ENCODE data around the gene CDHR4.
"Not testable (repeated sequence)": the region's sequence is repeated elsewhere in the genome, so short reads cannot be mapped to it uniquely, and the experiment has no call there.

CDHR4 gene

DNA sequence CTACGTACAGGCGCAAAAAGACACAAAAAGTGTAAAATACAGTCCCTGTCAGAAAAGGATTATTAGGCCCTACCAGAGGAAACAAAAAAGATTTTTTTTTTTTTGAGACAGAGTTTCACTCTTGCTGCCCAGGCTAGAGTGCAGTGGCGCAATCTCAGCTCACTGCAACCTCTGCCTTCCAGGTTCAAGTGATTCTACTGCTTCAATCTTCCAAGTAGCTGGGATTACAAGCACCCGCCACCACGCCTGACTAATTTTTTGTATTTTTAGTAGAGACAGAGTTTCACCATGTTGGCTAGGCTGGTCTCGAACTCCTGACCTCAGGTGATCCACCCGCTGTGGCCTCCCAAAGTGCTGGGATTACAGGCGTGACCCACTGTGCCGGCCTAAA, 18.7 kb downstream of the CDHR4 start:
- not testable (repeated sequence) for DNase-seq (ENCODE audit: low read depth in 3 of 3)

DNA sequence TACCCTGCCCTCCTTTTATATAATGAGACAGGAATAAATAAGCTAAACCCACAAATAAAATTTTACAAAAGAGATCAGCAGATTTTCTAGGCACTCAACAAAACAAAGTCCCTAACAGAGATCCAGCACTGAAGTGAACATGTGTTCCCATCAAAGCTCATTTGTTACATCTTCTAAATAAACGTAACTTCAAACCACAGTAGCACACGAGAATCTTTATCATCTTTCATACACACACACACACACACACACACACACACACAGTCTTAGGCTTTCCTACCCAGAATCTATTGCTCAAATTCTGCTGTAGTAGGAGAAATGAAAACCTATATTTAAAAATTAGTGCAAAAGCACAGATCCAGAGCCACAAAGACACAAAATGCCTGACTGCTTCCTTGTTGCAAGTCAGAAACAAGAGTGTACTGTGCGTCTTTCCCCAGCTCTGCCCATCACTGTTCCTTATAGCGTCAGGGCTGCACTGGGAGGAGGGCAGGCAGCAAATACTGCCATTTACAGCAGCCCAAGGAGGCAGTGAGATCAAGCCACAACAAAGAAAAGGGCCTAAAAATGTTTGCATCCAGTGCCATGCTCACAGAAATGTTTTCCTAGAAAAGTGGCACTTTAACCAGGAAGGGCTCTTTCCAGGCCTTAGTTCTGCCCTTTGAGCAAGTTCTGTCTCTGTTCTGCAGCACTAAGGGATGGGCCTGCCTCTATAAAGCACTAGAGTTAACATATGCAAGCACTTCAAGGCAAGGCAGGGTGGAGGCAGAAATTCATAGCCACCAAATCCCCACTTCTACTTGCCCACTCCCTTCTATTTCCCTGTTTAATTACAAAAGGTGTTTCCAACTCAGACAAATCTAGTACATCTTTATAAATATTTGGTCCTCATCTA, 19.3 kb downstream of the CDHR4 start:
- no peak for DNase-seq (ENCODE audit: low read depth in 3 of 3)

DNA sequence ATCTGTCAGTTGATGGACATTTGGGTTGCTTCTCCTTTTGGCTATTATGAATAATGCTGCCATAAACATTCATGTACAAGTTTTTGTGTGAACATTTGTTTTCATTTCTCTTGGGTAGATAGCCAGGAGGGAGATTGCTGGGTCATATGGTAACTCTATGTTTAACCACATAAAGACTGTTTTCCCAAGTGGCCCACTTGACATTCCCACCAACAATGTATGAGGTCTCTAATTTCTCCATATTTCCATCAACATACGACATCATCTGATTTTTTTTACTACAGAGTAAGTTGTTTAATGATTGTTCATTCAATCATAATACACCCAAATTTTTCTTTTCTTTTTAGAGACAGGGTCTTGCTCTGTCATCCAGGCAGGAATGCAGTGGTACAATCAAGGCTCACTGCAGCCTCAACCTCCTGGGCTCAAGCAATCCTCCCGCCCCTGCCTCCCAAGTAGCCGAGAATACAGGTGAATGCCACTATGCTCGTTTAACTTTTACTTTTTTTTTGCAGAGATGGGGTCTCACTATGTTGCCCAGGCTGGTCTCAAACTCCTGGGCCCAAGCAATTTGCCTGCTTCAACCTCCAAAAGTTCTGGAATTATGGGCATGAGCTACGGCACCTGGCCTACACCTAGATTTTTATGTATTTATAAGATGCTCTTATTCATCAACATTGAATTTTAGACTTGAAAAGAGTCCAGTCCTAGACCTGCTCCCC, 20.2 kb downstream of the CDHR4 start:
- no peak for DNase-seq (ENCODE audit: low read depth in 3 of 3)

DNA sequence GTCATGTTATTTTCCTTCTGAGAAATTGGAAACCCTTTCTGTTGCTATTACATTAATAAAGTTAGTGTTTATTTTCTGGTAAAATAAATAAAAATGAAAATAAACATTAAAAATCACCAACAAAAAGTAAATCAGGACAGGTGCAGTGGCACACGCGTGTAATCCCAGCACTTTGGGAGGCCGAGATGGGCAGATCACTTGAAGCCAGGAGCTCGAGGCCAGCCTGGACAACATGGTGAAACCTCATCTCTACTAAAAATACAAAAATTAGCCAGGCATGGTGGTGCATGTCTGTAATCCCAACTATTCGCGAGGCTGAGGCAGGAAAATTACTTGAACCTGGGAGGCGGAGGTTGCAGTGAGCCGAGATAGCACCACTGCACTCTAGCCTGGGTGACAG, 23.6 kb downstream of the CDHR4 start:
- not testable (repeated sequence) for DNase-seq (ENCODE audit: low read depth in 3 of 3)

DNA sequence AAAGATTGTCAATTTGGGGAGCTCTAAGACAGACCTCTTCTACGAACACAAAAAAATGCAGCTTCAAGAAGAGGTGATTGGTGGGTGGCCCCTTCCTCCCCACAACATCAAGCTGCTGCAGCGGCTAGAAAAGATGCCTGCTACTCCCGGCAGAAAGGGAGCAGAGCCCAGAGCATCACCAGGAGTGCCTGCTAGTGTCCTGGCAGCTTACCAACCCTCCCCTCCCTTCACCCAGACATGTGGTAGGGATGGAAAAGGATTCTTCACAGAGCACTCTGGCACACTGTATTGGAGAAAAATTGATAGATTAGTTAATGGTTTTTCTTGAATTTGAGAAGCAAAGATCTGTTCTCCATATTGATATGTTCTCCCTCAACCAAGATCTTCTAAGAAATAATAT, 24.1 kb downstream of the CDHR4 start:
- DNase-seq (ENCODE audit: low read depth in 3 of 3) = no peak

DNA sequence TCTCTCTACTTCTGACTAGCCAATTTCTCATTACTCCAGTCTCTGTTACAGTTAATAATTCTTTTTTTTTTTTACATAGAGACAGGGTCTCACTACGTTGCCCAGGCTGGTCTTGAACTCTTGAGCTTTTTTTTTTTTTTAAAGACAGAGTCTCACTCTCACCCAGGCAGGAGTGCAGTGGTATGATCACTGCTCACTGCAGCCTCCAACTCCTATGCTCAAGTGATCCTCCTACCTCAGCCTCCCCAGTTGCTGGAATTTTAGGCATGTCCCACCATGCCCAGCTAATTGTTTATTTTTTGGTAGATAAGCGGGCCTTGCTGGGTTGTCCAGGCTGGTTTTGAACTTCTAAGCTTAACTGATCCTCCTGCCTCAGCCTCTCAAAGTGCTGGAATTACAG, 27.0 kb downstream of the CDHR4 start:
- DNase-seq (ENCODE audit: low read depth in 3 of 3) = no peak

DNA sequence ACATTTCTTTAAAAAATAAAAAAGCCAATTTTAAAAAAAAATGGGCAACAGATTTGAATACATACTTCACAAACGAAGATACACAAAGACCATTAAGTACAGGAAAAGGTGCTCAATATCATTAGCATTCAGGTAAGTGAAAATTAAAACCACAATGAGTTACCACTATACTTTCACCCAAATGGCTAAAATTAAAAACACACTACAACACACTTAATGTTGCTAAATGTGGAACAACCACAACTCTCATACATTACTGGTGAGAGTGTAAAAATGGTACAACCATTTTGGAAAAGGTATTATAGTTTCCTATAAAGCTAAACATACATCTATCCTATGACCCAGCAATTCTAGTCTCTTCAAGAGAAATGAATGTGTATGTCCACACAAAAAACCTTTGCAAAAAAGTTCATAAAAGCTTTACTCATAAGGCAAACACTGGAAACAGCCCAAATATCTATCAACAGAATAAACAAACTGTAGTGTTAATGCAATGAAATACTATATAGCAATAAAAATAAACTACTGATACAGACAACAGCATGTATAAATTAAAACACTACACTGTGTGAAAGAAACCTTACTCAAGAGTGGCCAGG, 28.2 kb downstream of the CDHR4 start:
- DNase-seq (ENCODE audit: low read depth in 3 of 3) = no peak

DNA sequence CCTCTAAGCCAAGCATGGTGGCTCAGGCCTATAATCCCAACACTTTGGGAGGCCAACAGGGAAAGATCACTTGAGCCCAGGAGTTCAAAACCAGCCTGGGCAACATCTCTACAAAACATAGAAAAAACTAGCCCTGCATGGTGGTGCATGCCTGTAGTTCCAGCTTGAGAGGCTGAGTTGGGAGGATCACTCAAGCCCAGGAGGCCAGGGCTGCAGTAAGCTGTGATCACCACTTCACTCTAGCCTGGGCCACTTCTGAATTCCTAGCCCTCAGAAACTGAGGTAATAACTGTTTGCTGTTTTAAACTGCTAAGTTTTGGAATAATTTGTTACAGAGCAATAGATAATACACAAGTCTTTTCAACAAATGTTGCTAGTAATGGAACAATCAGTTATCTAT, 29.7 kb downstream of the CDHR4 start:
- DNase-seq (ENCODE audit: low read depth in 3 of 3) = no peak

DNA sequence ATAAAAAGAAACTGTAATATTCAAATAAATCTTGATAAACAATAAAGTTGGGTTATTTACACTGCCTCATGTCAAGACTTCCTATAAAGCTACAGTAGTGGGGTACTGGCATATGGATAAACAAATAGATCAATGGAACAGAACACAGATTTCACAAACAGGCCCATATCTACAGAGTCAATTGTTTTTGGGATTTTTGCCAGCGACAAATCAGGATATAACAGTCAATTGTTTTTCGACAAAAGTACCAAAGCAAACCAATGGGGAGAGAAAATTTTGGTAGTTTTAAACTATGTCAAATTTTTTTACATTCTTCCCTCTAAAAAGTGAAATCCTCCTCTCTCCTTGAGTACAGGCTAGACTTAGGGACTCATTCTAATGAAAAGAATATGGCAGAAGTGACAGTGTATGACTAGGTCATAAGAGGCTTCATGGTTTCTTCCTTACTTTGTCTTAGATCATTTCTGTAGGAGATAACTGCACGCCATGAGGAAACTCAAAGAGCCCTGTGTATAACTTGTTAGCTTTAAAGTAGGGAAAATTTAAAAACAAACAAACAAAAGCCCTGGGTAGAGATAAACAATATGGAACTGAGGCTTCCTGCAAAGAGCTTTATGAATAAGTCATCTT, 30.3 kb downstream of the CDHR4 start:
- DNase-seq (ENCODE audit: low read depth in 3 of 3) = no peak

DNA sequence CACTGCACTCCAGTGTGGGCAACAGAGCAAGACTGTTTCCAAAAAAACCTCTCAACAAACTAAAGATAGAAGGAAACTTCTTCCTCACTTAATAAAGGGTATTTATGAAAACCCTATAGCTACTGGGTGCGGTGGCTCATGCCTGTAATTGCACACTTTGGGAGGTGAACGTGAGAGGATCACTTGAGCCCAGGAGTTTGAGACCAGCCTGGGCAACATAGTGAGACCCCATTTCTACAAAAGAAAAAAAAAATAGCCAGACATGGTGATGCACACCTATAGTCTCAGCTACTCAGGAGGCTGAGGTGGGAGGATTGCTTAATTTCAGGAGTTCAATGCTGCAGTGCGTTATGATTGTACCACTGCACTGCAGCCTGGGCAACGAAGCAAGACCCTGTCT, 35.7 kb downstream of the CDHR4 start:
- DNase-seq (ENCODE audit: low read depth in 3 of 3) = no peak

DNA sequence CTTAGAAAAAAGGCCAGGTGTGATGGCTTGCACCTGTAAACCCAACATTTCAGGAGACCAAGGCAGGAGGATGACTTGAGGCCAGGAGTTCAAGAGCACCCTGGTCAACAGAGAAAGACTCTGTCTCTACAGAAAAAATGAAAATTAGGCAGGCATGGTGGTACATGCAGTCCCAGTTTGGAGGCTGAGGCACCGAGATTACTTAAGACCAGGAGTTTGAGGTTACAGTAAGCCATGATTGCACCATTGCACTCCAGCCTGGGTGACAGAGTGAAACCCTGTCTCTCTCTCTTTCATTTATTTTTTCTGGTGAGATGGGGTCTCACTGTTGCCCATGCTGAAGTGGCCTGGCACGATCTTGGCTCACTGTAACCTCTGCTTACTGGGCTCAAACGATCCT, 38.0 kb downstream of the CDHR4 start:
- DNase-seq (ENCODE audit: low read depth in 3 of 3) = no peak

DNA sequence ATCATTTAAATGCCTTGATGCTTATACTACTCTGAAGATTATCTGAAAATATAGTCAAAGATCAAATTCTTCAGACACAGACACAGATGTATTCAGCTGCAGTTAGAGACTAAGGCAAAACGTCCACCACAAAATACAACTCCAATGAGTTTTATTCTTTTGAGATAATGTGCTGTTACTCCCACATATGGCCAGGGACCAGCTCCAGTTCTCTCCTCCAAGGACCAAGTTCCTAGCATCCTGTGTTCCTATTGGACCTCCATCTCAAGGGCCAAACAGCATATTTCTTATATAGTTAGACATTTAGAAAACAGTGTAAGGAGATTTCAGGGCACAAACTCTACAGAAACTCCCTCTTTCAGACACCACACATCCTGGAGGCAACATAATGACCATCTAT, 40.4 kb downstream of the CDHR4 start:
- DNase-seq (ENCODE audit: low read depth in 3 of 3) = no peak

DNA sequence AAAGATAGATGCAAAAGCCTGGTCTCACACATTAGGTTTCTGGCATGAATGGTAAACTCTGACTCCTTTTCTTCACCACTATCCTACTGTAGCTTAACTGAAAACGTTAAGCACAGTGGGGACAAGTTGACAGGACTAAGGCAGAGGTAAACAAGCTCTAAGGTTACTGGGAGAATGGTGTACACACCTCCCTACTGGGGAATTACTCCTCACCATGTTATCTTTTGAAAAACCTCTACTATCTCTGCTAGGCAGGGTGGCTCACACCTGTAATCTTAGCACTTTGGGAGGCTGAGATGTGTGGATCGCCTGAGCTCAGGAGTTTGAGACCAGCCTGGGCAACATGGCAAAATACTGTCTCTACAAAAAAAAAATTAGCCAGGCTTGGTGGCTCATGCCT, 42.5 kb downstream of the CDHR4 start:
- DNase-seq (ENCODE audit: low read depth in 3 of 3) = no peak

DNA sequence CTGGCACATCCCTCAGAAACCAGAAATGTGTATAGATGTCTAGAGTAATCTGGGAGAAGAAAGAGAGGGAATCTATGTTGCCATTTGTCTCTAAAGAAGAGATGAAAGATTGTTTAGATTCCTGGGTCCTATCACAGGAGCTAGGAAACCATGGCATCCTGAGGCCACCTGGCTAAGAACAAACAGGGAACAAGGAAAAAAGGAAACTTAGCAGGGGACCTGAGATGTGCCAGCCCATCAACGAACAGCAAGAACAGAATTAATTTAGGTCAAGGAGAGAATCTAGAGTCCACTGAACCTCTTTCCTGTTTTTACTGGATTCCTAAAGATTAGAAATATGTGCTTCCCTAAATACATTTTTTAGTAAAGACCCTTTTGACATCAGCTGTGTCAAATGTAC, 43.6 kb downstream of the CDHR4 start:
- no peak for DNase-seq (ENCODE audit: low read depth in 3 of 3)

DNA sequence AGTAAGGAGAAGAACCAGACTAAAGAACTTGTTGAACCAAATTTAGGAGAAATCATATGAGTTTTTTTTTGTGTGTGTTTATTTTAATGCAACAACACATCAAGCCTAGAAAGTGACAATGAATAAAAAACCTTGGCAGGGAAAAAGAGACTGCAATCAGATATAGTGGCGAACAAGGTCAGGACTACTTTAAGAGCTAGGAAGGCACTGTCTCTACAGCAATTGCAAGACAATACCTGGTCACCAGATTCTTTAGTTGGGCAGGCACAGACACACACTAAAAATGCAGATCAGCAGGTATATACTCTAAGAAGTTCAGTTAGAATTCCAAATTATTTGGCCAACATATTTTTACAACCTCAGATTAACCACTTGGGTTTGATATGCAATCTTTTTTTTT, 45.1 kb downstream of the CDHR4 start:
- DNase-seq (ENCODE audit: low read depth in 3 of 3) = no peak

DNA sequence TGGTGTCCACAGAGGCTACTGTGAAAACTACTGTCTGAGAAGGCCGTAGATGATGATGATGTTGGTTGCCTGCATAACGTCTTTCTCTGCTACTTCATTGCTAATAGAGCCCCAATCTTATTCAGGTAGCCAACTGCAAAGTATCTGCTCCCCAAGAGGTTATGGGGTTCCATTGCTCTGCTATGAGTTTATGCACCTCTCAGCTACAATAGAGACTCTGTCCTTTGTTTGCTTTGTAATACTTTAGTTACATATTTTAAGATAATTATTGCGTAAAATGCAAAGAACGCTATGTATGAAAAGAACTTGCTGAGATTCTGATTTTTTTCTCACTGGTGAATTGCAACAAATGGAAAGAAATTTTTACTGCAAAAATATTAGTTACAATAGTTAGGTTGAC, 48.2 kb downstream of the CDHR4 start:
- DNase-seq (ENCODE audit: low read depth in 3 of 3) = no peak

DNA sequence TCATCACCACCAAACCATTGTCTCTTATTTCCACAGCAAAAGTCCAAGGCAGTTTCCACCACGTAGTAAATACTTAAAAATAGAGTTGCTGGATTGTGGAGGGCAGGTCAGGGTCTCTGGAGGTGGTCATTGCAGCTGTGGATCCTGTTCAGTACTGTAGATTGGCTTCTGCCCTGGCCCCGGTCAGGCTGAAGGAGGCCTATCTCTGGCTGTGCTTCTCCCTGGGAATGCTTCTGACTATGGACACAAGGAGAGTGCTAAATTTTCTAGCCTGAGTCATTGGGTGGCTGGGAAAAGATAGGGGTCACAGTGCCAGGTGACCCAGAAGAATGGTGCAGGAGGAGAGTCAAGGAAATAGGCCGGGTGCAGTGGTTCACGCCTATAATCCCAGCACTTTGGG, 49.6 kb downstream of the CDHR4 start:
- no peak for DNase-seq (ENCODE audit: low read depth in 3 of 3)

DNA sequence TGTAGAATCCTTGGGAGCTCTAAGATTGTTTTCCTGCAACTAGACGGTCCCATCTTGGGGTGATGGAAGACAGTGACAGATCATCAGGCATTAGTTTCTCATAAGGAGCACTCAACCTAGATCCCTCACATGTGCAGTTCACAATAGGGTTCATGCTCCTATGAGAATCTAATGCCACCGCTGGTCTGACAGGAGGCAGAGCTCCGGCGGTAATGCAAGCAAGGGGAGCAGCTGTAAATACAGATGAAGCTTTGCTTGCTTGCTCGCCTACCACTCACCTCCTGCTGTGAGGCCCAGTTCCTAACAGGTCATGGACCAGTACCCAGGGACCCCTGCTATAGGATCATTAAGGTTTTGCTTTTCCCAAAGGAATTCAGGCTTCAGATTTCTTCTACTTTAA, 50.8 kb downstream of the CDHR4 start:
- DNase-seq (ENCODE audit: low read depth in 3 of 3) = not testable (repeated sequence)

DNA sequence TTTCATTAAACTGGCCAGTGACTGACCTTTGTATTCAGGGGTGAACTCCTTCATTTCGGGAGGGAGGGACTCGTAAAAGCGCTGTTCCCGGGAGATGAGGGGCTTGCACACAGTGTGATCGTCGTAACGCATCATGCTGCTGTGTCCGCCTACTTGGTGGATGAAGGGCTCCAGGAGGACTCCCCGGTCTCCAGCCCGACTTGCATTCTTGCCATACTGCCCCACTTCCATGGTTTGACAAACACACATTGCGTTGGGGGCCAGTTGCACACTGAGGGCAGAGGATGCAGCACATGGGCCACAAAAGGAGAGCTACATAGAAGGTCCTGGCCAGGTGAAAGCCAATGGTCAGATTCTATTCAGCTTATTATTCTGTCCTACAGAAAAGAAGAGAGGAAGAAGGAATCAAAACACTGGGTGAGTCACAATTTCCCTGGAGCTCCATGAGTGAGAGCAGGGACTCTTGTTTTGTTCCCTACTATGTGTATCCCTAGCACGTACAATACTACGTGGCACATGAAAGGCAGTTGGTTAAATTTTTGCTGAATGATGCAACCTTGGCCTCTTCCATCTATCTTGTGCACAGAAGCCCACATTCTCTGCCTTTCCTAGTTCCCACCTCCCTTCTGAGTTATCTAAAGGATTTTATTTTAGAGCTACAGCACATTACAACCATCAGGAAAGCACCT, 51.7 kb downstream of the CDHR4 start:
- DNase-seq (ENCODE audit: low read depth in 3 of 3) = no peak

DNA sequence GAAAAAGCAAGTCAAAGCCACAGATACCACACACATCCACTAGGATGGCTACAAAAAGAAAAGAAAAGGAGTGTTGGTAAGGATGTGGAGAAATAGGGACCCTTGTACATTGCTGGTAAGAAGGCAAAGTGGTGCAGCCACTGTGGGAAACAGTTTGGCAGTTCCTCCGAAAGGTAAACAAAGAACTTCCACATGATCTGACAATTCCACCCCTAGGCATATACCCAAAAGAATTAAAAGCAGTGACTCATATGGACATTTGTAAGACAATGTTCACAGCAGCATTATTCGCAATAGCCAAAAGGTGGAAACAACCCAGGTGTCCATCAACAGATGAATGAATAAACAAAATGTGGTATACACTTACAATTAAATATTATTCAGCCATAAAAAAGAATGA, 53.7 kb downstream of the CDHR4 start:
- no peak for DNase-seq (ENCODE audit: low read depth in 3 of 3)

All from stimulated activated CD4-positive, alpha-beta T cell treated with anti-CD3 and anti-CD28 coated beads, TNF-alpha, amount 100 ng/mL, for 48 hours (primary cell).